ENCODE data around the gene OR1F1. TPM values are rescaled to one million over a fixed set of nuclear protein-coding genes. Genes with fewer than 3 reads are reported as not detected.

OR1F1 gene
- total and polyA plus RNA-seq, 2 of the 8 experiments (the other 6 are each of a cell fraction or from before 2014, with no cell fraction given) = 0.52 to 1.2 TPM

- no peak for FAIRE-seq
- TF ChIP-seq SIRT6 (IDR thresholded peaks at IDR 0.05; ENCODE audit: low read length) = no peak
- TF ChIP-seq PHF8 (conservative IDR thresholded peaks at IDR 0.05; ENCODE audit: low read depth, low read length) = no peak
- TF ChIP-seq RBBP5 (IDR thresholded peaks at IDR 0.05; ENCODE audit: borderline replicate concordance, low read depth, low read length) = peak; percentile 35; the same call in 1 of the 2 replicates
- no peak for TF ChIP-seq RXRA (IDR thresholded peaks at IDR 0.05; ENCODE audit: insufficient read depth, low read depth, low read length)
- no peak for TF ChIP-seq HDAC6 (IDR thresholded peaks at IDR 0.05; ENCODE audit: low read depth, low read length)
- no peak for TF ChIP-seq SP4 (IDR thresholded peaks at IDR 0.05; ENCODE audit: low read length)
- peak in 1 of 2 experiments; percentile 83; a peak in 1 of 4 replicates for TF ChIP-seq HDAC2 (IDR thresholded peaks at IDR 0.05; ENCODE audit: borderline replicate concordance in 1 of 2, low read depth in 2 of 2, low read length in 2 of 2)
- TF ChIP-seq ASH2L (IDR thresholded peaks at IDR 0.05; ENCODE audit: low read length) = no peak
- TF ChIP-seq GABPA (IDR thresholded peaks at IDR 0.05; ENCODE audit: borderline replicate concordance, insufficient read depth, low read length) = no peak
- no peak for TF ChIP-seq POU5F1 (IDR thresholded peaks at IDR 0.05; ENCODE audit: low read depth, low read length)
- TF ChIP-seq SRF (IDR thresholded peaks at IDR 0.05; ENCODE audit: low read depth, low read length) = no peak
Measured at GRCh38 chr16:3170440-3171180, 17.4 kb upstream of the OR1F1 start.

More at GRCh38 chr16:3170440-3171180, 17.4 kb upstream of the OR1F1 start:
- H2AK5ac ChIP-seq (ENCODE audit: low read depth, low read length) = no peak overlapping the region
- WGBS, 2 experiments (ENCODE audit: extremely low coverage in 1 of 2, insufficient coverage in 1 of 2, insufficient read length in 1 of 2, insufficient replicate concordance in 2 of 2, low coverage in 1 of 2, low lambda C conversion rate in 2 of 2, missing lambda C conversion rate in 1 of 2) = 5% methylated on average over 40 of the region's 53 CpGs; no CpG with 5 or more reads in 1 of the 2 experiments
- no peak overlapping the region for H3K14ac ChIP-seq (ENCODE audit: insufficient read length)
- POLR2A ChIA-PET (ENCODE audit: partially characterized antibody) = interaction anchor here (0.7 to 5.1 kb wide), 15 partner anchors 9 to 146 kb away, joined by 3 to 28 read pairs (median 5); partner anchors contain the start of genes OR1F1 and ZSCAN10
- H2BK15ac ChIP-seq (ENCODE audit: low read length) = no peak overlapping the region
- peak in 1 of 2 experiments; percentile 77 for DNase-seq (ENCODE audit: low read depth in 1 of 2, low spot score in 2 of 2)
- peak overlapping the region; percentile 87 for H3K18ac ChIP-seq (ENCODE audit: extremely low read depth, low read length)
- H2BK12ac ChIP-seq (ENCODE audit: low read depth, low read length) = 0 out of 2 replicates have a peak overlapping the region, but pooled peaks have one; percentile 60
- no peak overlapping the region for H3K56ac ChIP-seq (replicated peaks; ENCODE audit: insufficient read length, low read depth, low read length)
- H3K79me1 ChIP-seq (ENCODE audit: low read depth, low read length) = no peaks in the 10 kb centered on the region
- H2BK20ac ChIP-seq (ENCODE audit: low read length) = peak overlapping the region; percentile 80; the same call in 1 of the 2 replicates
- peak overlapping the region; percentile 86 for H4K91ac ChIP-seq (replicated peaks; ENCODE audit: insufficient read length, low read length)
- H3K4ac ChIP-seq (replicated peaks; ENCODE audit: insufficient read length, low read depth, low read length) = no peak overlapping the region
- peak overlapping the region; percentile 86; the same call in 1 of the 2 replicates for H2AFZ ChIP-seq (ENCODE audit: low read length)
- peak overlapping the region; percentile 63; the same call in 1 of the 2 replicates for H4K8ac ChIP-seq (ENCODE audit: extremely low read depth, insufficient read depth, low read length)
- peaks cover 26% of the 10 kb centered on the region; the same call in 1 of the 2 replicates for H3K23me2 ChIP-seq (ENCODE audit: low read depth, low read length)
- peaks cover 0 to 10% (median 6%) of the 10 kb centered on the region in 4 experiments; a peak in 5 of 7 replicates for H3K4me1 ChIP-seq (replicated peaks in 1 of 4; ENCODE audit: control insufficient read depth in 3 of 4, insufficient read depth in 4 of 4, low read length in 3 of 4)
- CTCF ChIA-PET (ENCODE audit: partially characterized antibody) = interaction anchor here (1.1 to 5.6 kb wide), 8 partner anchors 13 to 296 kb away, joined by 3 to 36 read pairs (median 12); no protein-coding TSS in a partner anchor
- no peaks in the 10 kb centered on the region for H3K79me2 ChIP-seq (ENCODE audit: control insufficient read depth in 1 of 2, insufficient read depth in 2 of 2, low read length in 2 of 2)
- no peaks in the 10 kb centered on the region for H4K20me1 ChIP-seq (replicated peaks in 1 of 2; ENCODE audit: control insufficient read depth in 1 of 2, insufficient read depth in 2 of 2, low read length in 2 of 2)
- H3K27me3 ChIP-seq (replicated peaks in 1 of 4; ENCODE audit: control insufficient read depth in 3 of 4, extremely low read depth in 1 of 4, insufficient read depth in 3 of 4, low read length in 3 of 4) = peaks cover 0 to 25% (median 16%) of the 10 kb centered on the region in 4 experiments; a peak in 5 of 7 replicates
- H3K36me3 ChIP-seq (ENCODE audit: control insufficient read depth in 2 of 4, insufficient read depth in 4 of 4, low read length in 3 of 4) = no peaks in the 10 kb centered on the region
- H3K27ac ChIP-seq (ENCODE audit: low read depth, low read length) = no peak overlapping the region
- peaks cover under 1 to 3% of the 10 kb centered on the region in 2 experiments; a peak in 2 of 4 replicates for H3K9me3 ChIP-seq (ENCODE audit: insufficient read depth in 2 of 2, low read depth in 1 of 2, low read length in 1 of 2)
- peak overlapping the region in 1 of 4 experiments; percentile 25; a peak in 2 of 7 replicates for H3K9ac ChIP-seq (replicated peaks in 1 of 4; ENCODE audit: extremely low read depth in 1 of 4, low read depth in 3 of 4, low read length in 3 of 4)
- H3K23ac ChIP-seq (ENCODE audit: insufficient read length) = no peak overlapping the region
- peak overlapping the region; percentile 44 to 65 (median 56) for H3K4me3 ChIP-seq (ENCODE audit: extremely low read depth in 1 of 4, insufficient read depth in 2 of 4, low read depth in 3 of 4, low read length in 4 of 4)
- peak overlapping the region; percentile 52; the same call in 1 of the 2 replicates for H2BK5ac ChIP-seq (ENCODE audit: low read depth, low read length)
- no peak overlapping the region for H2BK120ac ChIP-seq (replicated peaks; ENCODE audit: low read depth, low read length)
- peak overlapping the region; percentile 85 to 98 for H3K4me2 ChIP-seq (ENCODE audit: insufficient read depth in 1 of 2, low read depth in 2 of 2, low read length in 2 of 2)
- no peak overlapping the region for H4K5ac ChIP-seq (ENCODE audit: insufficient read length, low read depth, low read length)
